HG03039 (cell line): ENCODE data around the gene PPIL4.
"Not testable (repeated sequence)": the region's sequence is repeated elsewhere in the genome, so short reads cannot be mapped to it uniquely, and the experiment has no call there.

ENCODE experiments used
- ATAC-seq: cut with Tn5 transposase; IDR thresholded peaks from one replicate; pipeline ENCODE4 v1.9.1; 2021; ENCODE audit warnings: mild to moderate bottlenecking, moderate library complexity; ENCODE audit not compliant: unreplicated experiment

The PPIL4 gene

GRCh38 chr6:149534742-149535141 lies 11.1 kb downstream of the PPIL4 start:
- no peak for ATAC-seq

- ATAC-seq: no peak
Measured at GRCh38 chr6:149529650-149530049, 16.2 kb downstream of the PPIL4 start.

- no peak for ATAC-seq
Measured at GRCh38 chr6:149515494-149515893, 30.3 kb downstream of the PPIL4 start.

GRCh38 chr6:149513915-149514314 lies 31.9 kb downstream of the PPIL4 start:
- ATAC-seq: no peak

- no peak for ATAC-seq
Measured at GRCh38 chr6:149510793-149511512, 34.9 kb downstream of the PPIL4 start.

- no peak for ATAC-seq
Measured at GRCh38 chr6:149508485-149508884, 37.4 kb downstream of the PPIL4 start.

- no peak for ATAC-seq
Measured at GRCh38 chr6:149503872-149504271, 42.0 kb downstream of the PPIL4 start.

GRCh38 chr6:149503276-149503675 lies 42.6 kb downstream of the PPIL4 start:
- no peak for ATAC-seq

- ATAC-seq: no peak
Measured at GRCh38 chr6:149501768-149502167, 44.1 kb downstream of the PPIL4 start.

- no peak for ATAC-seq
Measured at GRCh38 chr6:149501201-149501600, 44.6 kb downstream of the PPIL4 start.

GRCh38 chr6:149500096-149500495 lies 45.7 kb downstream of the PPIL4 start:
- no peak for ATAC-seq

GRCh38 chr6:149499066-149499465 lies 46.8 kb downstream of the PPIL4 start:
- no peak for ATAC-seq

GRCh38 chr6:149497365-149497764 lies 48.5 kb downstream of the PPIL4 start:
- ATAC-seq: no peak

GRCh38 chr6:149496597-149496996 lies 49.2 kb downstream of the PPIL4 start:
- ATAC-seq: not testable (repeated sequence)

GRCh38 chr6:149495349-149496016 lies 50.4 kb downstream of the PPIL4 start:
- not testable (repeated sequence) for ATAC-seq

- ATAC-seq: peak; percentile 56
Measured at GRCh38 chr6:149494810-149495209, 51.0 kb downstream of the PPIL4 start.

GRCh38 chr6:149493761-149494320 lies 52.0 kb downstream of the PPIL4 start:
- ATAC-seq: no peak

GRCh38 chr6:149492798-149493343 lies 53.0 kb downstream of the PPIL4 start:
- no peak for ATAC-seq

GRCh38 chr6:149489967-149490366 lies 55.9 kb downstream of the PPIL4 start:
- no peak for ATAC-seq

GRCh38 chr6:149488815-149489214 lies 57.0 kb downstream of the PPIL4 start:
- no peak for ATAC-seq

GRCh38 chr6:149487316-149487715 lies 58.5 kb downstream of the PPIL4 start:
- no peak for ATAC-seq
